GM12801 (cell line): Measurements from ENCODE around the gene BCAP31.

Experiments used
- TF ChIP-seq, protein P1 (sequence below): IDR thresholded peaks from one replicate; pipeline ENCODE4 v1.5.1; 2011; ENCODE audit warnings: control low read depth; ENCODE audit not compliant: insufficient read length; ENCODE audit errors: extremely low read depth

The BCAP31 gene

DNA sequence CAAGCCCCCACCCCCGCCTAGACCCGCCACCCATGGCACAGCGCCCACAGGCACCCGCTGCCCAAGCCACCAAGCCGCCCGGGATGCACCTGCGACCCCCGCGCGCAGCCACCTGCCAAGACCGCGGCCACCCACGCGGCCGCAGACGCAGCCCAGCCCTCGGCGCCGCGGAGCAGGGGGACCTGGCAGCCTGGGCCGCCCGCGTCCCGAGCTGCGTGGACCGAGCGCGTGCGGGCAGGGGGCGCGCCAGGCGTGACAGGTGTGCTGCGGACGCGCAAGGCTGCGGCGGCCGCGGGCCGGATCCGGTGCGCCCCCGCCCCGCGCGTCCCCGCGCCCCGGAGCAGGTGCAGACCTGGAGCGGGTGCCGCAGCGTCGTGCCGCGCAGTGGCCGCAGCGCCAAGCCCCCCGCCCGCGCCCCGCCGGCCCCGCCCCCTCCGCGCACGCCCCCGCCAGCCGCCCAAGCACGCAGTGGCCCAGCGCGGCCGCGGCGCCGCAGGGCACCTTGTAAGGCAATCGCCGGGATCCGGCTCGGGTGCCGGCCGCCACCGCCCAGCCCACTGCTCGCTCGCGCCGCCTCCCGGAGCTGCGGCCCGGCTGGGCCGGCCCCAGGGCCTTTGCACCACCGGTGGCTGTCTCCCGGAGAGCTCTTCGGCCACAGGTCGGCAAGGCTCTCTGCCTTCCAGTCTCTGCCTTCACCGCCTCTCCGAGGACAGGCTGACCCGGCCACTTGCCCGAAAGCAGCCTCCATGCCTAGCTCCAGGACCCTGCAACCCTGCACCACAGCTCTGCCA is 50.6 kb downstream of the BCAP31 start, which contains the start of gene PNCK:
PNCK (minus strand) TSS at position 386 of the 791 bp plus-strand sequence. CDS start 737 bp downstream, outside the sequence.
- TF ChIP-seq, protein P1, sequence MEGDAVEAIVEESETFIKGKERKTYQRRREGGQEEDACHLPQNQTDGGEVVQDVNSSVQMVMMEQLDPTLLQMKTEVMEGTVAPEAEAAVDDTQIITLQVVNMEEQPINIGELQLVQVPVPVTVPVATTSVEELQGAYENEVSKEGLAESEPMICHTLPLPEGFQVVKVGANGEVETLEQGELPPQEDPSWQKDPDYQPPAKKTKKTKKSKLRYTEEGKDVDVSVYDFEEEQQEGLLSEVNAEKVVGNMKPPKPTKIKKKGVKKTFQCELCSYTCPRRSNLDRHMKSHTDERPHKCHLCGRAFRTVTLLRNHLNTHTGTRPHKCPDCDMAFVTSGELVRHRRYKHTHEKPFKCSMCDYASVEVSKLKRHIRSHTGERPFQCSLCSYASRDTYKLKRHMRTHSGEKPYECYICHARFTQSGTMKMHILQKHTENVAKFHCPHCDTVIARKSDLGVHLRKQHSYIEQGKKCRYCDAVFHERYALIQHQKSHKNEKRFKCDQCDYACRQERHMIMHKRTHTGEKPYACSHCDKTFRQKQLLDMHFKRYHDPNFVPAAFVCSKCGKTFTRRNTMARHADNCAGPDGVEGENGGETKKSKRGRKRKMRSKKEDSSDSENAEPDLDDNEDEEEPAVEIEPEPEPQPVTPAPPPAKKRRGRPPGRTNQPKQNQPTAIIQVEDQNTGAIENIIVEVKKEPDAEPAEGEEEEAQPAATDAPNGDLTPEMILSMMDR, result no peak

DNA sequence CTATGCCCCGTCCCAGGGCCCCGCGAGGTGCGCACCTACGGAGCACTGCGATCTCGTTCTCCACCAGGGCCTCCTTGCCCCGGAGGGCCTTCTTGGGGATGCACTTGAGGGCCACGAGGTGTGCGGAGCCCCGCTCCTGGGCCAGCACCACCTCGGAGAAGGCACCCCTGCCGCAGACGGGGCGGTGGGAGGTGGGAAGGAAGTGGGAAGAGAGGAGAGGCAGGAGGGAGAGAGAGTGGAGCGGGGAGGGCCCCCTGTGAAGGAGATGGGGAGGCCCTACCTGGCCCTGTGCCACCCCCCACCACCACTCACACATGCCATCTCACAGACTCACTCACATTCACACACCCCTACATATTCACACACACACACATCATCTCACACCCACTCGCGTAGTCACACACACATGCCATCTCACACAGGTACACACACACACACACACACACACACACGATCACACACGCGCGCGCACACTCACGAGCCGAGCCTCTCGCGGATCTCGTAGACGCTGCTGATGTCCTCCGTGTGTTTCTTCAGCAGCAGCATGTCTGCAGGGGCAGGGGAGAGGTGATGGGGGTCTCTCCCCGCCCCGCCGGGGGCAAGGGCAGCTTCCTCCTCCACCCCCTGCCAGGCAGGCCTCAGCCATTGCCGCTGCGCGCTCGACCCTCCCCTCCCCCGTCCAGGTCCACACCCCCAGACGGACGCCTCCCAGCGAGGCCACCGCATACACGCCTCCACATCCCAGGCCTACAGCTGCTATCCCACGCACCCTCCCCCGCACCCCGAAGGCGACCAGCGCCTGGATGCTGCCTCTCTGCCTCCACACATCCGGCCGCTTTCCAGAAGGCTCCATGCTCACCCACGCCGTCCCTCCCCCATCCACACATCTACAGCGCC is 51.4 kb downstream of the BCAP31 start:
- TF ChIP-seq, protein P1, result no peak

DNA sequence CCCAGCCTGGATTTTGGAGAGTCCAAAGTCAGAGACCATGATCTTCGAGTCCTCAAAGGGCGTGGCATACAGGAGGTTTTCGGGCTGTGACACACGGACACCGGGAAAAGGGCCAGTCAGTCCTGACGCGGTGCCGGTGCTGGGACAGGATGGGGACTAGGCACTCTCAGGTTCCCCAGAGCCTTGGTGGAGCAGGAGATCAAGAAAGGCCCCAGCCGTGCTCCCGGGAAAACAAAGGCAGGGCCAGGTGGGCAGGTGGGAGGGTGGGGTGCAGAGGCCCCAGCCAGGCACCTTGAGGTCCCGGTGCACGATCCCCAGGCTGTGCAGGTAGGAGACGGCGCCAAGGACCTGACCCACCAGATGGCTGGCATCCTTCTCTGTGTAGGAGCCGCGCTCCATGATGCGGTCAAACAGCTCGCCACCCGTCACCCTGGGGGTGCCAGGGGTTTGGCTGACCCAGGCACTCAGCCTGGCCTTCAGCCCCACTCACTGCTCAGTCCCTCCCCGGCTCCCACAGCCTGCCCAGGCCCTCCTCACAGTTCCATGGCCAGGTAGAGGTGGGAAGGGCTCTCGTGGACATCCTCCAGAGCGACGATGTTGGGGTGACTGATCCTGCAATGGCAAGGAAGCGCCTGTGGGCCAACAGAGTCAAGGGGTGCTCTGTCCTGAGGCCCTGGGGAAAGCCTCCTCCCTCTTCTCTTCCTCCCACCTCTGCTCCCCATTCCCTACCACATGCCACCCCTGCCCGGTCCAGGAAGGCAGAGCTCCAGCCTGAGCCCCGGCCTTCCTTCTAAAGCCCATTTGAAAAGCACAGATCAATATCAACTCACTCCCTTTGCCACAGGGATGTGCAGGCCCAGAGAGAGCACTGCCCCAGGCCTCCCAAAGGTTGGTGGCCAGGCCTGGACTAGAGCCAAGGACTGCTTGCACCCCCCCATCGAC is 52.3 kb downstream of the BCAP31 start:
- TF ChIP-seq, protein P1, result no peak

DNA sequence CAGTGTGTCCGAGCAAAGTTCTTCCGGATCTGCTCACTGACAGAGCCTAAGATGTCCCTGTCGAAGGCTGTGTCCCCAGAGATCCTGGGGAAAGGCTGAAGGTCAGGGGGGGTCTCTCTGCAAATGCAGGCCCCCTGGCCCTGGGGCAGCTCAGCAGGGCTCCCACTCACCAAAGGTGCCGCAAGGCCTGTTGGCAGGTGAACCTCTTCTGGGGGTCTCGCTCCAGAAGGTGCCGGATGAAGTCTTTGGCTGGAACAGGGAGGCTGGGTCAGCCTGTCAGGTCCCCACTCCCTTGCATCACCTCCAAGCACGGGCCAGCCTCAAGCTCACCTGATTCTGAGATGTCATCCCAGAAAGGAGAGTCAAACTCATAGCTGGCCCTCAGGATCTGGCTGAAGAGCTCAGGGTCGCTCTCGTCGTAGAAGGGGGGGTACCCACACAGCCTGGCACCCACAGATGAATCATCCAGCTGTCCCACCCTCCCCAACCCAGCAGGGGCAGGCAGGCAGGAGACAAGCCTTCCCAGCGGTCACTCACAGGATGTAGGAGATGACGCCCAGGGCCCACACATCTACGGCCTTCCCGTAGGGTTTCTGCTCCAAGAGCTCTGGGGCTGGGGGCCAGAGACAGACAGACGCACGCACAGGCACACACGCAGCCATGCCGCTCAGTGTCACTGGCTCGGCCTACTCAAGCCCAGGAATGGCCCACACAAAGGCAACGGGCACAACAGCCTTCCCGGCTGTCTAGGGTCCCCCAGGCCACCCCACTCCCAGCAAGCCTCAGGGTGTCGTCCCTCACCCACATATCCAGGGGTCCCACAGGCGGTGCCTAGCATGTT is 53.2 kb downstream of the BCAP31 start:
- TF ChIP-seq, protein P1, result no peak

DNA sequence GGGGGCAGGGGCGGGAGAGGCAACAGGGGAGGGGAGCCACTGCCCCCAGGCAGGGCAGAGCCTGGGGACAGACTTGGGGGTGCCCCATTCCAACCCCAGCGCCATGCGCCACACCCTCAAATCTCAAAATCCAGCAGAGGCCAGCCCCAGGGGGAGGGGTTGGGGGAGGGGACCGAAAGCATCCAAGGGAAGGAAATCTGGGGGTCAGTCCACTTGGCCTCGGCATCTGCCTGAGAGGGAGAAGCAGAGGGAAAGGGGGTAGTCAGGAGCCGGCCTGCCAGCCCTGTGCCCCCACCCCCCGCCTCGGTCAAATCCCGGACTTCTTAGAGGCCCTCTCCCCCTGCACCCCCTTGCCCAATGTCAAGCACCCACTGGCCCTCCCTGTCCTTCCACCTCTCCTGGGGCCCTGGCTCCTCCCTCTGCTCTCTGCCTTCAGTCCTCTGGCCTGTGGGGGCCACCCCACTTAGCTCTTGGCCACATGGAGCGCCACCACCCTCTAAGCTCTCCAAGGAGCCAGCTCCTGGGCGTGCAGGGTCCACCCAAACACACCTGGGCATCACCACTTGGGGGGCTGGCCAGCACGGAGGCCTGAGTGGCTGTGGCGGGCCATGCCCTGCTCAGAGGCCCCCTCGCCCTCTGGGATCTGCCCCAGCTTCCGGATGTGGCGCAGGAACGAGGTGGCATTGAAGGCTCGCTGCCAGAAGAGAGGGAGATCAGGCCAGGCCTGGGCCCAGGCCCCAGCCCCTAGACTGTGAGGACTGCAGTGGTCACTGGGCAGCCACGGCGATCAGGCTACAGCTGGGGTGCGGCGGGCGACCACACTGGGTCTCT is 54.1 kb downstream of the BCAP31 start:
- TF ChIP-seq, protein P1, result no peak
